MG63 (cell line): ENCODE results near the gene MALRD1. TPM values are rescaled to one million over a fixed set of nuclear protein-coding genes. Genes with fewer than 3 reads are reported as not detected.
"Not testable (repeated sequence)": the region's sequence is repeated elsewhere in the genome, so short reads cannot be mapped to it uniquely, and the experiment has no call there.

Experiments
- DNase-seq: peaks from one replicate; pipeline ENCODE4 v3.0.0-alpha.2; 2020
- H3K27me3 ChIP-seq: fragments of 250-450 bp; sonication (Bioruptor Pico); 2 replicates; pipeline ENCODE4 v1.5.1; 2020; ENCODE audit warnings: mild to moderate bottlenecking, moderate library complexity
- H3K36me3 ChIP-seq: fragments of 250-450 bp; sonication (Bioruptor Pico); 2 replicates; pipeline ENCODE4 v1.5.1; 2020; ENCODE audit warnings: mild to moderate bottlenecking, moderate library complexity
- H3K4me3 ChIP-seq: fragments of 250-450 bp; sonication (Bioruptor Pico); 2 replicates; pipeline ENCODE4 v1.5.1; 2020; ENCODE audit warnings: mild to moderate bottlenecking, moderate library complexity
- H3K9me3 ChIP-seq: fragments of 250-450 bp; sonication (Bioruptor Pico); 2 replicates; pipeline ENCODE4 v1.5.1; 2020; ENCODE audit warnings: mild to moderate bottlenecking, moderate library complexity
- total RNA-seq: library from RNA; depleted of rRNA; stranded (reverse); fragments of >200 nt; shearing (Covaris generic); gene quantifications from 2 replicates; pipeline ENCODE4 v1.2.3, GENCODE V29; 2014; ENCODE audit warnings: low replicate concordance

MALRD1 gene
- total RNA-seq, 1 experiment from 2014 or later, result 0.26 TPM

DNA sequence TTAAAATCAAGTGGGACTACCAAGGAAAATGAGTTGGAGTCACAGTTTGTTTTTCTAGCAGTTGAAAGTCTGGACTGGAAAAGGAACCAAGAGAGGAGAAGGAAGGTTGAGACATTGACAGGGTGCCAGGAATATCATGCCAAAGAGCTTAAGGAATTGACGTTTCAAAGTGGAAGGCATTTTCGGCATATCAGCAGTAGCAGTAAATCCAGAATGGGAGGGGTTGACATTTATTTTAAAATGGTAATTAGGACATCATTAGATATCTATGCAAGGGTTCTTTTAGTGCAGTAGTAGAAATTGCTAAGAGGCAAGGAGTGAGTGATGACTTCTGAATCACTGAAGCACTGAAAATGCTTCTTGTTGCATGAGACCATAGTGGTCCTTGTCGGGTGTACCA, 431.8 kb downstream of the MALRD1 start:
- no peaks in the 10 kb centered on the region for H3K27me3 ChIP-seq
- no peaks in the 10 kb centered on the region for H3K36me3 ChIP-seq
- no peak overlapping the region for H3K4me3 ChIP-seq
- DNase-seq, result no peak
- H3K9me3 ChIP-seq, result no peaks in the 10 kb centered on the region

DNA sequence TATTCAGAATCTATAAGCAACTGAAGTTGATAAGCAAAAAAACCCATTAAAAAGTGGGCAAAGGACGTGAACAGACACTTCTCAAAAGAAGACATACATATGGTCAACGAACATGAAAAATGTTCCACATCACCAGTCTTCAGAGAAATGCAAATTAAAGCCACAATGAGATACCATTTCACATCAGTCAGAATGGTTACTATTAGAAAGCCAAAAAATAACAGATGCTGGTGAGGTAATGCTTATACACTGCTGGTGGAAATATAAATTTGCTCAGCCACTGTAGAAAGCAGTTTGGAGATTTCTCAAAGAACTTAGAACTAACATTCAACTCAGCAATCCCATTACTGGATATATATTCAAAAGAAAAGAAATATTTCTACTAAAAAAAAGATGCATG, 434.8 kb downstream of the MALRD1 start:
- Histone ChIP-seq H3K4me3 (no peak overlapping the region), H3K9me3 (no peaks in the 10 kb centered on the region), H3K27me3 (no peaks in the 10 kb centered on the region), H3K36me3 (no peaks in the 10 kb centered on the region)
- no peak for DNase-seq

DNA sequence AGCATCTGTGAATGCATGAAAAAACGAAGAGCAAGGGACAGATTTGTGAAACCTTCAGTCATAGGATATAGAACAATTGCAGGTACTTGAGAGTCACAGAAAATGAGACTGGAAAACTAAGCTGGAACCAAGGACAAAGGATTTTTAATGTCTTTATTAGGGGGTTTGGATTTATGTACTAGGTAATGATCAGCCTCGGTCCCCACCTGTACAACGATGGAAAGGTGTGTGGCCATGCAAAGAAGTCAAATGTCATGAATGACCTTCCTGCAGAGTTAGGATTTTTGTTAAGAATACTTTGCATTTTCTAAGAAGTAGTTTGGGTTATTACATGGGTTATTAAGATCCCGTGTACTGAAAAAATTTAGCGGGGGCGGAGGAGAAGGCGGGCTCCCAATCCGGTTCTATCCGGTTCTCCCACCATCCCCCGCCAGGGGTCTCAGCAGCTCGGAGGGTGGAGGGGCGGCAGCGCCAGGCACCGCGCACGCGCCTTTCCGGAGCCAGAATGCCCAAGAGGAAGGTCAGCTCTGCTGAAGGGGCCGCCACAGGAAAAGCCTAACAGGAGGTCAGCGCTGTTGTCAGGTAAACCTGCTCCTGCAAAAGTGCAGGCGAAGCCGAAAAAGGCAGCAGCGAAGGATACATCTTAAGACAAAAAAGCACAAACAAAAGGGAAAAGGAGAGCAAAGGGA, 440.1 kb downstream of the MALRD1 start:
- H3K4me3 ChIP-seq, result peak overlapping the region; percentile 26
- H3K27me3 ChIP-seq, result no peaks in the 10 kb centered on the region
- no peaks in the 10 kb centered on the region for H3K9me3 ChIP-seq
- H3K36me3 ChIP-seq, result no peaks in the 10 kb centered on the region
- DNase-seq, result peak; percentile 41

DNA sequence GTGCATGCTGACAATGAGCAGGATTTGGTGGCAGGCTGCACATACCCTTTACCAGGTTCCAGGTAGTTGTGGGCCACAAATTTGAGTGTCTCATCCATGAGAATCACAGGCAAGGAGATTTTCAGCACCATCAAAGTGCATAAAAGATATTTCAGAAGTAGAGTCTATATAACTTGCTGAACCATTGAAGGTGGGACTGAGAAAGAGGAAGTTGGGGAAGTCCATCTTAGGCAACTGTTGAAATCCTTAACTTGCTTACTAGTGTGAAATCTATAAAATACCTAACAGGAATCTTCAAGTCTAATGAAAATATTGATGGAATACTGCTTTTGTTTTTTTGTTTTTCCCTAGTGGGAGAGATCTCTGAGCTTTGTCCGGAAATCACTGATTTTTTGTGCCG, 442.6 kb downstream of the MALRD1 start:
- DNase-seq, result no peak
- H3K4me3 ChIP-seq, result no peak overlapping the region
- H3K36me3 ChIP-seq, result no peaks in the 10 kb centered on the region
- H3K9me3 ChIP-seq, result no peaks in the 10 kb centered on the region
- no peaks in the 10 kb centered on the region for H3K27me3 ChIP-seq

DNA sequence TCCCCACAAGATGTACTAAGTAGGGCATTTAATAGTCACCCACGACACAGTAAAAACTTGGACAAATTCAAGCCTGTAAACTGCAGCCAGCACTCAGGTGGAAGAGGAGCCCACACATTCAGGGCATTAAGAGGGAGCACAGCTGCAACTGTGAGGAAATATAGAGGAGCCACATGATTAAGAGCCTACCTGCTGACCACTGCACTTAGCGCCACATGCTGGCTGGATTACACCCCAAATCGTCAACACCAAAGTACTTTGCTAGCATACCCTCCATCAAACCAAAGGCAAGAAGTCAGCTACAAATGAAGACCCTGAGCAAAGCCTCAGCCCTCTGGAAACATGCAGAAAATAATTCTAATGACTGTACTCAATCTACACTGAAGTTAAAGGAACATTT, 445.3 kb downstream of the MALRD1 start:
- no peak for DNase-seq

DNA sequence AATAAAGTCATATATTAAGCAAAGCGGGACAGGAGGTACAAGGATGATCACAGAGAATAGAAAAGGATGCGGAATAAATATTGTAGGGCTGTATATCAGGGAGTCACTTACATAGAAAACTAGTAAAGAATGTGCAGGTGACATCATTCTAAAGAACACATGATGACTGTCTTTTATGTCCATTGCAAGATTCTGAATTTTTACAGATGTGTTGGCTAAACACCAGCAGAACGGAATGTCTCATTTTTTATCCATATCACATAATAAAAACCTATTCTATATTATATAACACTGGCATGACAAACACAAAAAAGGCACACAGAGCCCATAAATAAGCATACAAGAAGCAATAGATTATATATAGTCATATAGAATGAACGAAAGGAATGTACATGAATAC, 448.4 kb downstream of the MALRD1 start:
- H3K27me3 ChIP-seq, result no peaks in the 10 kb centered on the region
- no peaks in the 10 kb centered on the region for H3K36me3 ChIP-seq
- H3K9me3 ChIP-seq, result no peaks in the 10 kb centered on the region
- DNase-seq, result no peak
- H3K4me3 ChIP-seq, result no peak overlapping the region

More for the DNA sequence above, 445.3 kb downstream of the MALRD1 start:
- H3K27me3 ChIP-seq, result no peaks in the 10 kb centered on the region
- H3K9me3 ChIP-seq, result no peaks in the 10 kb centered on the region
- H3K36me3 ChIP-seq, result no peaks in the 10 kb centered on the region
- no peak overlapping the region for H3K4me3 ChIP-seq

DNA sequence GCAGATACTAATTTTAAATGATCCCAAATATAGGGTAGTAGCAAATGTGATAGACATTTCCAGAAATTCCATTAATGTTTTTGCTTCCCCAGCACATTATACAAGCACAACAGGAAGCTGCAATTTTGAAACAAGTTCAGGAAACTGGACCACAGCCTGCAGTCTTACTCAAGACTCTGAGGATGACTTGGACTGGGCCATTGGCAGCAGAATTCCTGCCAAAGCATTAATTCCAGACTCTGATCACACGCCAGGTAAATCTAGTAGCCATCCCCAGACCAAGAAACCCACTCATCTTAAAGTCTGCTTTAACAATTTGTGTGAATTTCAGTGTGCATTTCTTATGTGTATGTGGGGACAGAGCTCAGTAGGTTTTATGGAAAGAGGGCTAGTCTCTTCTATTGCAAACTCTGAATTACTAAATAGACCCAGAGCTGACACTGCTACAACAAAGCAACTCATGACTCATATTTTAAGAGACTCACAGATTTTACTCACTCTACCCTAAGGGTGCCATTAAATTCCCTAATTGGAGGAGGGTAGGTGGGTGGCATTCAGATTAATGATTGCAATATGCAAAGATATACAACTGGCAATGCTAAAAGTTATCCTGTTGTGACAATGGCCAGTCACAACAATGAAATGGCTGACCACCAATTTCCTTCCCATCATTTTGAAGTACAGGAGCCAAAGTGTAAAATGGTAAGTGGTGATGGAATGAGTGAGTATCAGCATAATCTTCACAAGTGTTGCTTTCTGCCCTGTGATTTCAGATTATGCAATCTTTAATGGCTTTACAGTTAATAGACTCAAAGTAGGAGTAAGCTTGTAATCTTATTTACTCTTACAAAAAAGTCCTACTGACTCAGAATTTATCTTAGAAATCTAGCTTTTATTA, 450.0 kb downstream of the MALRD1 start:
- H3K9me3 ChIP-seq, result no peaks in the 10 kb centered on the region
- no peak overlapping the region for H3K4me3 ChIP-seq
- DNase-seq, result peak; percentile 14
- no peaks in the 10 kb centered on the region for H3K36me3 ChIP-seq
- no peaks in the 10 kb centered on the region for H3K27me3 ChIP-seq

DNA sequence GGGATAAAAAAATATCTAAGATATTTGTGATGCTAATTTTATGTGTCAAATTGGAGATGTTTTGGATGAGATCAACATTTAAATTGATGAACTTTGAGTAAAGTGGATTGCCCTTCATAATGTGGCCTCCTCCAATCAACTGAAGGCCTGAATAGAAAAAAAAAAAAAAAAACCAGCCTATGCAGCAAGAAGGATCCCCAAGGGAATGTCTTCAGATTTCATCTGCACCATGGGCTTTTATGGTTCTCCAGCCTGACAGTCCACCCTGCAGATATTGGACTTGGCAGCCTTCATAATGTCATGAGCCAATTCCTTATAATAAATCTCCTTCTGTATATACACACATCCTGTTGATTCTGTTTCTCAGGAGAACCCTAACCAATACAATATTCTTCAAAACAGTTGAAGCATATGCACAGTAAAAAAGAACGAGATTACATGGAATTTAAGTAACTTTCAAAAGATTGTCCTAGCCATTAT, 450.7 kb downstream of the MALRD1 start:
- Histone ChIP-seq H3K27me3 (no peaks in the 10 kb centered on the region), H3K36me3 (no peaks in the 10 kb centered on the region)
- DNase-seq, result no peak

DNA sequence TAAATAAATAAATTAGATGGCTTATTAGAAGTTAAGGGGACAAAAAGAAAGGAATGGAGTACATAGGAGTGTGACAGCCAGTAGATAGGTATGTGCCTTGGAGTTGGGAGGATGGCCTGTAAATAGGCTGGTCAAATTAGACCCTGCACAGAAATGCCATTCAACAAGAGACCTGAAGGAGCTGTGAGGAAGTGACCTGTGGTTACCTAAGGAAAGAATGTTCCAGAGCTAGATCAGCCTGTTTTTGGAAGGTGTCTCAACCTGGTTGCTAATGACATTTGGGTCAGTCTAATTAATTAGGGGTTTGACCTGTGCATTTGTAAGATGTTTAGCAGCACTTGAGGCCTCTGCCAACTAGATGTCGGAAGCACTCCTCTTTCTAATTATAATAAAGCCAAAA, 452.4 kb downstream of the MALRD1 start:
- Histone ChIP-seq H3K9me3 (no peaks in the 10 kb centered on the region), H3K36me3 (no peaks in the 10 kb centered on the region), H3K27me3 (no peaks in the 10 kb centered on the region), H3K4me3 (no peak overlapping the region)
- DNase-seq, result no peak

More for the DNA sequence above, 450.7 kb downstream of the MALRD1 start:
- Histone ChIP-seq H3K4me3 (no peak overlapping the region), H3K9me3 (no peaks in the 10 kb centered on the region)

DNA sequence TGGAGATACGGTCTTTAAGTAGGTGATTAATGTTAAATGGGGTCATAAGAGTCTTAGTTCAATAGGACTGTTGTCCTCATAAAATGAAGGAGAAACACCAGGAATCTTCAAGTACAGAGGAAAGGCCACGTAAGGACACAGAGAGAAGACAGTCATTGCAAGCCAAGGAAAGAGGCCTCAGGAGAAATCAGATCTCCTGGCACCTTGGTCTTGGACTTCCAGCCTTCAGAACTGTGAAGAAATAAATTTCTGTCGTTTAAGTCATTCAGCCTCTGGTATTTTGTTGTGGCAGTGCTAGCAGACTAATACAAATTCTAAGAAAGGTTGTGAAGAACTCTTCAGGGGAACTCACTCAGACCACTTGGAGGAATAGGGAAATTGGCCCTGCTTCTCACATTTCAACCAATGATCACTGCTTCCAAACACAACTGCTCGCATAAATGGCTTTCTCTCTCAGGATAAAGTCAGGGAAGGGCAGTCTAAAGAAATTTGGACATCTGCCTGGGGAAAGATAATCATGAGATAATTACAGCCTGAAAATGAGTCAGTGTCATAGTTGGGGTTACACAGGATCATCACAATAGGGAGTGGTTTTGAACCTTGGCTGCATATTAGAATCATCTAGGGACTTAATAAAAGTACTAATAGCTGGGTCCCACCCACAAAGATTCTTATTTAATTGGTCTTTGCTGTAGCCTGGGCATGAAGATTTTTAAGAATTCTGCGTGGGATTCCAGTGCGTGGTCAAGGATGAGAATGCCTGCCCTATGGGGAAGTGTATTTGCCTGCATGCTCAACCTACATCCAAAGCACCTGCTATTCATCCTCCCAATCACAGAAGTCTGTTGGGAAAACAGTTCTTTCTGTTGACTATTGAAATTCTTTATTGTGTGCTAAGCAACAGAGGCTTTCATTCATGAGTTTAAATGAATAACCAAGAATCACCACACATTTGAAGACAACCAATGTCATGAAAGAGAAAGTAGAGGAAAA, 457.0 kb downstream of the MALRD1 start:
- DNase-seq, result no peak
- H3K27me3 ChIP-seq, result no peaks in the 10 kb centered on the region
- no peaks in the 10 kb centered on the region for H3K36me3 ChIP-seq

DNA sequence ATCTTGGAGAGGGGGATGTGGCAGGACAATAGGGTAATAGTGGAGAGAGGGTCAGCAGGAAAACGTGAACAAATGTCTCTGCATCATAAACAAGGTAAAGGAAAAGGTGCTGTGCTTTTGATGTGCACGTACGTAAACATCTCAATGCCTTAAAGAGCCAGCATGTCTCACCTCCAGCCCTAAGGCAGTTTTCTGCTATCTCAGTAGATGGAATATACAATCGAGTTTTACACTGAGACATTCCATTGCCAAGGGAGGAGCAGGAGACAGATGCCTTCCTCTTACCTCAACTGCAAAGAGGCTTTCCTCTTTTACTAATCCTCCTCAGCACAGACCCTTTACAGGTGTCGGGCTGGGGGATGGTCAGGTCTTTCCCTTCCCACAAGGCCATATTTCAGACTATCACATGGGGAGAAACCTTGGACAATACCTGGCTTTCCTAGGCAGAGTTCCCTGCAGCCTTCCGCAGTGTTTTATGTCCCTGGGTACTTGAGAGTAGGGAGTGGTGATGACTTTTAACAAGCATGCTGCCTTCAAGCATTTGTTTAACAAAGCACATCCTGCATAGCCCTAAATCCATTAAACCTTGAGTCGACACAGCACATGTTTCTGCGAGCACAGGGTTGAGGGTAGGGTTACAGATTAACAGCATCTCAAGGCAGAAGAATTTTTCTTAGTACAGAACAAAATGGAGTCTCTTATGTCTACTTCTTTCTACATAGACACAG, 461.6 kb downstream of the MALRD1 start:
- not testable (repeated sequence) for H3K27me3 ChIP-seq, DNase-seq, H3K4me3 ChIP-seq, H3K9me3 ChIP-seq, H3K36me3 ChIP-seq

More for the DNA sequence above, 457.0 kb downstream of the MALRD1 start:
- Histone ChIP-seq H3K4me3 (no peak overlapping the region), H3K9me3 (no peaks in the 10 kb centered on the region)

DNA sequence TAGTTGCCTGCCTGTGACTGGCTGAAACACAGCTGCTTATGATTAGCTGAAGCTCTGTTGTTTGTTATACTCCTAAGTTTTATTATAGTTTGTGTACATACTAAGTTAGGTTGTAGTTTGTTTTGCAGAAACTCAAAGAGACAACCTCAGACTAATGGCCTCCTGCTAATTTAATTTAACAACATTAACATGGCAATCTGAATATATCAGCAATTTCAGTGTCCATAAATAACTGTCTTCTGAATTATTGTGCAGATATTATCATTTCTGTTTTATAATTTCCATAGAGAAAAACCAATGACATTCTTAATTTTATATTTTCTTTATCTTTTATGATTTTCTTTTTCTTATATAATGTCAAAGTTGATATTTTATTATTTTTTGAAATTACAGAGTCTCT, 469.5 kb downstream of the MALRD1 start:
- H3K9me3 ChIP-seq, result no peaks in the 10 kb centered on the region; the same call in 1 of the 2 replicates
- H3K27me3 ChIP-seq, result no peaks in the 10 kb centered on the region
- DNase-seq, result no peak
- H3K36me3 ChIP-seq, result no peaks in the 10 kb centered on the region
- H3K4me3 ChIP-seq, result no peak overlapping the region

DNA sequence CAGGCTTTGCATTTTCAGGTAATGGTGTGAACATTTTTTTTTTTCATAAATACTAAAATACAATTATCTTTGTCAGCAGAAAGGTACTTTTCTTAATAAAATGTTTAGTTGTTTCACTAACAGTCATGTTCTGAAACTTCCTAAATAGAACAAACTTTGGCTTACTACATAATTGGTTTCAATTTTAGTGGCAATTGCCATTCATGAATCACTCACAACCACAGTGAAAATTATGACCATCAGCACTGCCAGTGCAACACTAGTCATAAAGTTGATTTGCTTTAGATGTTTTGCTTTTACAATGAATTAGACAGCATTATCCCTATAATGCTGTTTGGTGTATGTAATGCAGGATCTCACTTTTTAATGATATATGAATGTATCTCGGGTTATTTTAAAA, 470.0 kb downstream of the MALRD1 start:
- H3K4me3 ChIP-seq, result no peak overlapping the region
- no peak for DNase-seq
- no peaks in the 10 kb centered on the region for H3K36me3 ChIP-seq
- no peaks in the 10 kb centered on the region for H3K27me3 ChIP-seq
- no peaks in the 10 kb centered on the region; the same call in 1 of the 2 replicates for H3K9me3 ChIP-seq

DNA sequence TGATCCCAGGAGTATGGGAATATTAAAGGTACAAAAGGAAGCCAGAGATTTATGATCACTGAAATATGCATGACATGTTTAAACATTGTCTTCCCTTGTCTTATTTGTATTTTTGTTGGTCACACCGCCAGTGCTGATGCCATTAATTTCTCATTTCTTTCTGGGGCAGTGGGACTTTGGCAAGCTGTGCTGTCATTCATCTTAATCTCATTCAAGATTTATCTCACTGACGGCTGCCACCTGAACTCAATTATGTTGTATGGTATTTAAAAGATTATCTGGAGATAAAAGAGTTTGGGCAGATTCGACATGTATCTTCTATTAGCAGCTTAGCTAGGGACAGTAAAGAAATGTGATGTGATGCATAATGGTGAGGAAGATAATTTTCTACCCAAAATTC, 482.7 kb downstream of the MALRD1 start:
- Histone ChIP-seq H3K9me3 (no peaks in the 10 kb centered on the region), H3K36me3 (no peaks in the 10 kb centered on the region), H3K4me3 (no peak overlapping the region), H3K27me3 (no peaks in the 10 kb centered on the region)
- DNase-seq, result no peak

DNA sequence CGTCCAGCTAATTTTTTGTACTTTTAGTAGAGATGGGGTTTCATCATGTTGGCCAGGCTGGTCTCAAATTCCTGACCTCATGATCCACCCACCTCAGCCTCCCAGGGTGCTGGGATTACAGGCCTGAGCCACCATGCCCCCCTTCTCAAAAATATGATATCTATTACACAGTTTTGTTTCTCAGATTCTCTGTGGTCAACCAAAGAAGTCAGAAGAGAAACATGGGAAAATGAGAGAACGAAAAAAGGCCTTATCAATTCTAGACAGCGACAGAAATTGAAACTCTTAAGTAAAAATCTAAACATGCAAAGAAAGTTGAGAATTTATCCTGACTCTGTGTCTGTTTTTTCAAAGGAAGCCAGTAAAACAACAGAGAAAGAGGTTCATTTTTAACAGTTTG, 483.8 kb downstream of the MALRD1 start:
- no peaks in the 10 kb centered on the region for H3K9me3 ChIP-seq
- no peaks in the 10 kb centered on the region for H3K36me3 ChIP-seq
- H3K4me3 ChIP-seq, result no peak overlapping the region
- DNase-seq, result no peak
- no peaks in the 10 kb centered on the region for H3K27me3 ChIP-seq

DNA sequence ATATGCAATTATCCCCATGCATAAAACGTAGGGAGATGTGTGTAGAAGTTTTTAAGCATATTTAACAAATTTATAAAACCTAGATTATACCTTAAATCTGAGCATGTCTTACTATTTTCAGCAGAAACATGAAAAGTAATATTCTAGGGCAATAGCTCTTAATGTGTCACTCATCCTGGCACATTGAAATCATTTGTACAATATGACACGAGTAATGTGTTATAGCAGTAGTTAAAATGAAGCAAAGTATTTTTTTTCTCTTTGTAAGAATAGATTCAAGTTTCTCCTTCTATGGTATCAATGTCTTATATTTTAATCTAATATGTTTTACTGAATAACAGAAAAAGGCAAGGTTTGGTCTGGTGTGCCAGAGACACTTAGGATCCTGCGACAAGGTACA, 492.7 kb downstream of the MALRD1 start:
- no peak for DNase-seq
- Histone ChIP-seq H3K9me3 (no peaks in the 10 kb centered on the region), H3K4me3 (no peak overlapping the region), H3K27me3 (no peaks in the 10 kb centered on the region), H3K36me3 (no peaks in the 10 kb centered on the region)
